PC-3 (cell line): Measurements from ENCODE around the gene CDK10. TPM values are rescaled to one million over a fixed set of nuclear protein-coding genes. Genes with fewer than 3 reads are reported as not detected.
A peak's percentile ranks its signal among the peaks of the same experiment; 100 is the strongest.

Experiments used
- ATAC-seq: fragments of 200-7000 bp; cut with Tn5 transposase; 2 replicates; pipeline ENCODE4 v1.9.1; 2020; ENCODE audit warnings: mild to moderate bottlenecking, moderate library complexity
- BruUV-seq: library from RNA; stranded (reverse); fragments of 400-500 nt; replicated peaks from 2 replicates; lab custom pipeline; 2021; lab: Mats Ljungman, UMichigan
- CTCF ChIA-PET: fragments of 300-600 bp; sonication (Branson Sonifier 250); formaldehyde crosslinking; loops from one replicate; lab custom pipeline; 2022; ENCODE audit warnings: antibody characterized with exemption; lab: Charles Lee
- POLR2A ChIA-PET: fragments of 300-600 bp; sonication (Branson Sonifier 250); formaldehyde crosslinking; loops from one replicate; lab custom pipeline; 2022; ENCODE audit warnings: antibody characterized with exemption; ENCODE audit not compliant: unreplicated experiment; lab: Charles Lee
- DNase-seq: peaks from one replicate; pipeline ENCODE4 v3.0.0-alpha.2; 2015
- H2AFZ ChIP-seq: fragments of 300-600 bp; sonication (generic); 2 replicates; pipeline ENCODE4 v1.6.0; 2016; ENCODE audit warnings: antibody characterized with exemption, low read length
- H3F3A ChIP-seq: fragments of 300-600 bp; sonication (generic); one replicate; pipeline ENCODE4 v1.6.0; 2017; ENCODE audit warnings: antibody characterized with exemption, low read length, control low read depth, mild to moderate bottlenecking; ENCODE audit not compliant: unreplicated experiment
- H3K27ac ChIP-seq: fragments of 300-600 bp; sonication (generic); 2 replicates; pipeline ENCODE4 v1.5.1; 2016; ENCODE audit warnings: mild to moderate bottlenecking, low read length
- H3K27me3 ChIP-seq: fragments of 300-600 bp; sonication (generic); 2 replicates; pipeline ENCODE4 v1.6.1; 2016; ENCODE audit warnings: low read length, mixed read lengths
- H3K36me3 ChIP-seq: fragments of 300-600 bp; sonication (generic); 2 replicates; pipeline ENCODE4 v1.6.1; 2016; ENCODE audit warnings: low read depth, mixed run types, low read length, mixed read lengths
- H3K4me1 ChIP-seq: fragments of 300-600 bp; sonication (generic); 2 replicates; pipeline ENCODE4 v1.5.1; 2016; ENCODE audit warnings: low read length; ENCODE audit not compliant: insufficient read depth
- H3K4me2 ChIP-seq: fragments of 300-600 bp; sonication (generic); 2 replicates; pipeline ENCODE4 v1.6.0; 2016; ENCODE audit warnings: low read length
- H3K4me3 ChIP-seq: fragments of 300-600 bp; sonication (generic); 2 replicates; pipeline ENCODE4 v1.5.1; 2016; ENCODE audit warnings: mild to moderate bottlenecking, low read length, mixed read lengths
- H3K79me2 ChIP-seq: fragments of 300-600 bp; sonication (generic); 2 replicates; pipeline ENCODE4 v1.6.1; 2017; ENCODE audit warnings: low read length, mixed read lengths
- H3K9ac ChIP-seq: fragments of 300-600 bp; sonication (generic); 2 replicates; pipeline ENCODE4 v1.6.0; 2016; ENCODE audit warnings: mild to moderate bottlenecking, low read length
- H3K9me2 ChIP-seq: fragments of 300-600 bp; sonication (generic); replicated peaks from 2 replicates; pipeline ENCODE4 v1.6.1; 2016; ENCODE audit warnings: mixed run types, low read length, mixed read lengths
- H3K9me3 ChIP-seq: fragments of 300-600 bp; sonication (generic); 2 replicates; pipeline ENCODE4 v1.6.1; 2016; ENCODE audit warnings: low read length, mixed read lengths
- H4K20me1 ChIP-seq: fragments of 300-600 bp; sonication (generic); 2 replicates; pipeline ENCODE4 v1.6.1; 2016; ENCODE audit warnings: low read length, mixed read lengths
- EZH2 ChIP-seq: fragments of 300-600 bp; sonication (generic); IDR thresholded peaks from one replicate; pipeline ENCODE4 v1.6.1; 2017; ENCODE audit warnings: antibody characterized with exemption, mild to moderate bottlenecking, low read length; ENCODE audit not compliant: unreplicated experiment
- EZH2phosphoT487 ChIP-seq: fragments of 300-600 bp; sonication (generic); IDR thresholded peaks from 2 replicates; pipeline ENCODE4 v1.6.1; 2018; ENCODE audit warnings: mild to moderate bottlenecking, antibody characterized with exemption, low read length, borderline replicate concordance
- intact Hi-C: fragments of 100-400 bp; cut with micrococcal nuclease; formaldehyde crosslinking; loops from 2 replicates; pipeline ENCODE4 v1.9.0; 2023
- total RNA-seq: library from RNA; depleted of rRNA; stranded (reverse); fragments of >200 nt; gene quantifications from 2 replicates; pipeline ENCODE4 v1.2.3, GENCODE V29; 2014
- TF ChIP-seq, protein P1 (sequence below): fragments of 300-600 bp; sonication (generic); conservative IDR thresholded peaks from 2 replicates; pipeline ENCODE4 v1.5.1; 2017; ENCODE audit warnings: antibody characterized with exemption, low read depth, mild to moderate bottlenecking, low read length

CDK10 gene
- total RNA-seq, 1 experiment from 2014 or later = 50.0 TPM

GRCh38 chr16:89695086-89695874 is 8.8 kb downstream of the CDK10 start:
- DNase-seq (no peak), ATAC-seq (no peak)
- TF ChIP-seq EZH2phosphoT487 (no peak), EZH2 (no peak)
- TF ChIP-seq, protein P1, sequence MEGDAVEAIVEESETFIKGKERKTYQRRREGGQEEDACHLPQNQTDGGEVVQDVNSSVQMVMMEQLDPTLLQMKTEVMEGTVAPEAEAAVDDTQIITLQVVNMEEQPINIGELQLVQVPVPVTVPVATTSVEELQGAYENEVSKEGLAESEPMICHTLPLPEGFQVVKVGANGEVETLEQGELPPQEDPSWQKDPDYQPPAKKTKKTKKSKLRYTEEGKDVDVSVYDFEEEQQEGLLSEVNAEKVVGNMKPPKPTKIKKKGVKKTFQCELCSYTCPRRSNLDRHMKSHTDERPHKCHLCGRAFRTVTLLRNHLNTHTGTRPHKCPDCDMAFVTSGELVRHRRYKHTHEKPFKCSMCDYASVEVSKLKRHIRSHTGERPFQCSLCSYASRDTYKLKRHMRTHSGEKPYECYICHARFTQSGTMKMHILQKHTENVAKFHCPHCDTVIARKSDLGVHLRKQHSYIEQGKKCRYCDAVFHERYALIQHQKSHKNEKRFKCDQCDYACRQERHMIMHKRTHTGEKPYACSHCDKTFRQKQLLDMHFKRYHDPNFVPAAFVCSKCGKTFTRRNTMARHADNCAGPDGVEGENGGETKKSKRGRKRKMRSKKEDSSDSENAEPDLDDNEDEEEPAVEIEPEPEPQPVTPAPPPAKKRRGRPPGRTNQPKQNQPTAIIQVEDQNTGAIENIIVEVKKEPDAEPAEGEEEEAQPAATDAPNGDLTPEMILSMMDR = no peak
- Histone ChIP-seq H3K27me3 (no peaks in the 10 kb centered on the region), H4K20me1 (no peaks in the 10 kb centered on the region), H3K79me2 (no peaks in the 10 kb centered on the region), H2AFZ (no peak overlapping the region), H3K4me3 (no peak overlapping the region), H3K9ac (no peak overlapping the region), H3K4me1 (peaks cover 4% of the 10 kb centered on the region; the same call in 1 of the 2 replicates), H3K36me3 (no peaks in the 10 kb centered on the region), H3K4me2 (no peak overlapping the region), H3K9me2 (no peaks in the 10 kb centered on the region), H3F3A (no peaks in the 10 kb centered on the region), H3K27ac (no peak overlapping the region), H3K9me3 (no peaks in the 10 kb centered on the region)
- intact Hi-C loops = no loop called here
- CTCF ChIA-PET = no interaction called here
- POLR2A ChIA-PET = interaction anchor here (0.7 kb wide), 1 partner anchor 327 kb away, joined by 3 read pairs; no protein-coding TSS in a partner anchor
- BruUV-seq = no TSS peak

GRCh38 chr16:89695875-89696669 is 9.6 kb downstream of the CDK10 start:
- ATAC-seq = no peak
- H3K79me2 ChIP-seq = no peaks in the 10 kb centered on the region
- H2AFZ ChIP-seq = no peak overlapping the region
- POLR2A ChIA-PET = interaction anchor here (0.7 kb wide), 1 partner anchor 328 kb away, joined by 3 read pairs; no protein-coding TSS in a partner anchor
- H3F3A ChIP-seq = no peaks in the 10 kb centered on the region
- no peak for DNase-seq
- intact Hi-C loops = no loop called here
- TF ChIP-seq, protein P1 = no peak
- TF ChIP-seq EZH2phosphoT487 (no peak), EZH2 (no peak)
- CTCF ChIA-PET = no interaction called here
- H3K4me1 ChIP-seq = peaks cover 9% of the 10 kb centered on the region
- H3K9me3 ChIP-seq = no peaks in the 10 kb centered on the region
- no peaks in the 10 kb centered on the region for H3K9me2 ChIP-seq
- H3K27ac ChIP-seq = no peak overlapping the region
- no peak overlapping the region for H3K4me3 ChIP-seq
- BruUV-seq = TSS peak; percentile 23
- H3K4me2 ChIP-seq = no peak overlapping the region
- H3K36me3 ChIP-seq = no peaks in the 10 kb centered on the region
- H4K20me1 ChIP-seq = no peaks in the 10 kb centered on the region
- no peak overlapping the region for H3K9ac ChIP-seq
- no peaks in the 10 kb centered on the region for H3K27me3 ChIP-seq
